Stomach (tissue), 9 donors: ENCODE measurements around the gene PCDHA6. TPM values are rescaled to one million over a fixed set of nuclear protein-coding genes. Genes with fewer than 3 reads are reported as not detected.
"Not testable (repeated sequence)": the region's sequence is repeated elsewhere in the genome, so short reads cannot be mapped to it uniquely, and the experiment has no call there.

Experiments
- DNase-seq, 2 donors: peaks; one replicate each; pipeline versions ENCODE4 v3.0.0 to v3.0.0-alpha.2; 2013 to 2019
- H3K27ac ChIP-seq, 5 donors: fragments of 200-600 bp in 4 of 5; sonication (generic) in 4 of 5; one replicate each; pipeline ENCODE4 v1.5.1; 2013 to 2019; ENCODE audit warnings: mild to moderate bottlenecking in 1 of 5, moderate library complexity in 1 of 5
- H3K27me3 ChIP-seq, 3 donors: fragments of 200-600 bp; sonication (generic); one replicate each; pipeline ENCODE4 v1.5.1; 2017 to 2019; ENCODE audit warnings: mixed run types in 1 of 3
- H3K36me3 ChIP-seq, 4 donors: fragments of 200-600 bp; sonication (generic); 1 replicate in 3 of 4; 2 replicates in 1 of 4; pipeline ENCODE4 v1.5.1; 2016 to 2019
- H3K4me1 ChIP-seq, 4 donors: fragments of 200-600 bp; sonication (generic); one replicate each; pipeline ENCODE4 v1.5.1; 2016 to 2019
- H3K4me3 ChIP-seq, 4 donors: fragments of 200-600 bp; sonication (generic) in 3 of 4; one replicate each; pipeline ENCODE4 v1.5.1; 2016 to 2019; ENCODE audit warnings: mild to moderate bottlenecking in 1 of 4
- H3K9me3 ChIP-seq, 4 donors: fragments of 200-600 bp; sonication (generic); one replicate each; pipeline ENCODE4 v1.5.1; 2016 to 2019
- EP300 ChIP-seq: sonication (generic); formaldehyde crosslinking; IDR thresholded peaks from one replicate; pipeline ENCODE4 v1.6.1; 2017; ENCODE audit warnings: antibody characterized with exemption
- POLR2A ChIP-seq, 4 donors: fragments of 450-650 bp; IDR thresholded peaks; one replicate each; pipeline ENCODE4 v1.6.1; 2016; ENCODE audit warnings: antibody characterized with exemption in 4 of 4, control low read depth in 2 of 4, mild to moderate bottlenecking in 1 of 4, moderate library complexity in 1 of 4
- POLR2AphosphoS5 ChIP-seq, 3 donors: sonication (generic); formaldehyde crosslinking; IDR thresholded peaks; one replicate each; pipeline ENCODE4 v1.6.1; 2016; ENCODE audit warnings: antibody characterized with exemption in 3 of 3
- WGBS, 5 donors: extraction: QIAGEN DNeasy Blood & Tissue Kit in 3 of 5; methylation state at CpG; one replicate each; pipeline versions ENCODE4 v1.1.5 to v1.1.7; 2013 to 2018; 5-methylcytosine and 5-hydroxymethylcytosine counted together
- intact Hi-C: fragments of 100-400 bp; cut with DNase I; formaldehyde crosslinking; loops from one replicate; pipeline ENCODE4 v1.15.1; 2023; ENCODE audit warnings: low total_unique reads
- polyA plus RNA-seq, 3 donors: library from polyadenylated mRNA; stranded (reverse); fragments of 200-250 nt; gene quantifications; one replicate each; pipeline ENCODE4 v1.2.3, GENCODE V29; 2013
- total RNA-seq, 5 donors: library from RNA; depleted of rRNA; stranded (reverse); fragments of >200 nt; gene quantifications; one replicate each; pipeline versions ENCODE4 v1.1.0 to v1.2.3, GENCODE V29; 2014 to 2016
- TF ChIP-seq, protein P1 (sequence below), 7 experiments: fragments of 450-650 bp in 4 of 7; fragments of 200-600 bp in 3 of 7; sonication (generic) in 3 of 7; IDR thresholded peaks; one replicate each; pipeline ENCODE4 v1.5.1; 2016 to 2019; ENCODE audit warnings: antibody characterized with exemption in 7 of 7, control low read depth in 2 of 7, mild to moderate bottlenecking in 1 of 7
- donor health status: healthy with polysubstance abuse.
- donor health status: Bipolar disorder and iron deficiency.
- donor health status: healthy.

PCDHA6 gene
- total and polyA plus RNA-seq, 8 donors = 0.06 to 1.2 (median 0.18) TPM; not detected in 3

DNA sequence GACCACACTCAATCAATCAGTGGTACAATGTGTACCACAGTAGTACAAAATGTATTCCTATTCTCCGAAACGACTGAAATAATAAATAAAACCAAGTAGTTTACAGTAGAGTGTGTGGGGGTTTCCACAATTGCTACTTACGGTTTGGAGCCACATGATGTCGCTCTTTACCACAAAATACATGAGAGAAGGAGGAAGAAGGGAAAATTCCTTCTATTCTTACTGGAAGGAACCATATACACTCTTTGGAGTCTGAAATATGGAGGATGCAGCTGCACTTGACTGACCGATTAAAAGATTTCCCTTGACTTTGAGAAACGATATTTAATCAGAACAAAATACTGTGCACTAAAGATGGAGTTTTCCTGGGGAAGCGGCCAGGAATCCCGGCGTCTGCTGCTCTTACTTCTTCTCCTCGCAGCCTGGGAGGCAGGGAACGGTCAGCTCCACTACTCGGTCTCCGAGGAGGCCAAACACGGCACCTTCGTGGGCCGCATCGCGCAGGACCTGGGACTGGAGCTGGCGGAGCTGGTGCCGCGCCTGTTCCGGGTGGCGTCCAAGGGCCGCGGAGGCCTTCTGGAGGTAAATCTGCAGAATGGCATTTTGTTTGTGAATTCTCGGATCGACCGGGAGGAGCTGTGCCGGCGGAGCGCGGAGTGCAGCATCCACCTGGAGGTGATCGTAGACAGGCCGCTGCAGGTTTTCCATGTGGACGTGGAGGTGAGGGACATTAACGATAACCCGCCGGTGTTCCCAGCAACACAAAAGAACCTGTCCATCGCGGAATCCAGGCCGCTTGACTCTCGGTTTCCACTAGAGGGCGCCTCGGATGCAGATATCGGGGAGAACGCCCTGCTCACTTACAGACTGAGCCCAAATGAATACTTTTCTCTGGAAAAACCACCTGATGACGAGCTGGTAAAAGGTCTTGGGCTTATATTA lies 20.7 kb upstream of the PCDHA6 start, which contains the start of gene PCDHA4:
Gene PCDHA4, plus strand, starts transcription at position 235 of the 942 bp plus-strand sequence.
- Histone ChIP-seq H3K36me3 (no peaks in the 10 kb centered on the region), H3K4me3 (peak within 1 kb of the TSS; percentile 19 to 31 (median 26)), H3K9me3 (peaks cover 17 to 77% (median 57%) of the 10 kb centered on the region in 4 donors), H3K27me3 (peaks cover 0 to 42% (median 3%) of the 10 kb centered on the region in 3 donors), H3K27ac (no peak within 1 kb of the TSS), H3K4me1 (no peaks in the 10 kb centered on the region)
- peak in 1 of 2 donors; percentile 24 for DNase-seq
- intact Hi-C loops = no loop called here
- no peak for TF ChIP-seq EP300
- TF ChIP-seq, protein P1, sequence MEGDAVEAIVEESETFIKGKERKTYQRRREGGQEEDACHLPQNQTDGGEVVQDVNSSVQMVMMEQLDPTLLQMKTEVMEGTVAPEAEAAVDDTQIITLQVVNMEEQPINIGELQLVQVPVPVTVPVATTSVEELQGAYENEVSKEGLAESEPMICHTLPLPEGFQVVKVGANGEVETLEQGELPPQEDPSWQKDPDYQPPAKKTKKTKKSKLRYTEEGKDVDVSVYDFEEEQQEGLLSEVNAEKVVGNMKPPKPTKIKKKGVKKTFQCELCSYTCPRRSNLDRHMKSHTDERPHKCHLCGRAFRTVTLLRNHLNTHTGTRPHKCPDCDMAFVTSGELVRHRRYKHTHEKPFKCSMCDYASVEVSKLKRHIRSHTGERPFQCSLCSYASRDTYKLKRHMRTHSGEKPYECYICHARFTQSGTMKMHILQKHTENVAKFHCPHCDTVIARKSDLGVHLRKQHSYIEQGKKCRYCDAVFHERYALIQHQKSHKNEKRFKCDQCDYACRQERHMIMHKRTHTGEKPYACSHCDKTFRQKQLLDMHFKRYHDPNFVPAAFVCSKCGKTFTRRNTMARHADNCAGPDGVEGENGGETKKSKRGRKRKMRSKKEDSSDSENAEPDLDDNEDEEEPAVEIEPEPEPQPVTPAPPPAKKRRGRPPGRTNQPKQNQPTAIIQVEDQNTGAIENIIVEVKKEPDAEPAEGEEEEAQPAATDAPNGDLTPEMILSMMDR (IDR thresholded peaks at IDR 0.05) = peak in 2 of 7 experiments; percentile 27 to 28
- WGBS, 5 donors = 20 to 29% (median 25%) methylated on average over 31 to 42 of the region's 47 CpGs

DNA sequence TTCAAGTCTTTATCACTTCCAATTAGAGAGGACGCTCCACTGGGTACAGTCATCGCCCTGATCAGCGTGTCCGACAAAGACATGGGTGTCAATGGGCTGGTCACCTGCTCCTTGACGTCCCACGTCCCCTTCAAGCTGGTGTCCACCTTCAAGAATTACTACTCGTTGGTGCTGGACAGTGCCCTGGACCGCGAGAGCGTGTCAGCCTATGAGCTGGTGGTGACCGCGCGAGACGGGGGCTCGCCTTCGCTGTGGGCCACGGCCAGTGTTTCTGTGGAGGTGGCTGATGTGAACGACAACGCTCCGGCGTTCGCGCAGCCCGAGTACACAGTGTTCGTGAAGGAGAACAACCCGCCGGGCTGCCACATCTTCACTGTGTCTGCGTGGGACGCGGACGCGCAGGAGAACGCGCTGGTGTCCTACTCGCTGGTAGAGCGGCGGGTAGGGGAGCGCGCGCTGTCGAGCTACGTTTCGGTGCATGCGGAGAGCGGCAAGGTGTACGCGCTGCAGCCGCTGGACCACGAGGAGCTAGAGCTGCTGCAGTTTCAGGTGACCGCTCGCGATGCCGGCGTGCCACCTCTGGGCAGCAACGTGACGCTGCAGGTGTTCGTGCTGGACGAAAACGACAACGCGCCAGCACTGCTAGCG lies 19.4 kb upstream of the PCDHA6 start:
- H3K36me3 ChIP-seq, intact Hi-C loops, H3K4me3 ChIP-seq, H3K27ac ChIP-seq, H3K4me1 ChIP-seq, DNase-seq: not testable (repeated sequence)
- H3K9me3 ChIP-seq = peaks cover 5 to 75% (median 44%) of the 10 kb centered on the region in 4 donors
- 60 to 72% (median 64%) methylated on average over 58 to 62 of the region's 62 CpGs for WGBS, 5 donors
- peaks cover 0 to 29% (median 0%) of the 10 kb centered on the region in 3 donors for H3K27me3 ChIP-seq

DNA sequence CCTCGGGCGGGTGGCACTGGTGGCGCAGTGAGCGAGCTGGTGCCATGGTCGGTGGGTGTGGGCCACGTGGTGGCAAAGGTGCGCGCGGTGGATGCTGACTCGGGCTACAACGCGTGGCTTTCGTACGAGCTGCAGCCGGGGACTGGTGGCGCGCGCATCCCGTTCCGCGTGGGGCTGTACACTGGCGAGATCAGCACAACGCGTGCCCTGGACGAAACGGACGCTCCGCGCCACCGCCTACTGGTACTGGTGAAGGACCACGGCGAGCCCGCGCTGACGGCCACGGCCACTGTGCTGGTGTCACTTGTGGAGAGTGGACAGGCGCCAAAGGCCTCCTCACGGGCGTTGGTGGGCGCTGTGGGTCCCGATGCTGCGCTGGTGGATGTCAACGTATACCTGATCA lies 18.9 kb upstream of the PCDHA6 start:
- H3K27ac ChIP-seq = no peak overlapping the region
- 67 to 76% (median 70%) methylated on average over 9 to 43 of the region's 43 CpGs for WGBS, 5 donors
- intact Hi-C loops = no loop called here
- no peaks in the 10 kb centered on the region for H3K4me1 ChIP-seq
- peaks cover 0 to 28% (median 0%) of the 10 kb centered on the region in 3 donors for H3K27me3 ChIP-seq
- H3K36me3 ChIP-seq = no peaks in the 10 kb centered on the region
- no peak overlapping the region for H3K4me3 ChIP-seq
- no peak for DNase-seq
- TF ChIP-seq EP300 = no peak
- TF ChIP-seq, protein P1 (IDR thresholded peaks at IDR 0.05) = no peak
- no peak for TF ChIP-seq POLR2AphosphoS5 (IDR thresholded peaks at IDR 0.05)
- no peak for TF ChIP-seq POLR2A (IDR thresholded peaks at IDR 0.05)
- H3K9me3 ChIP-seq = peaks cover 4 to 74% (median 45%) of the 10 kb centered on the region in 4 donors

DNA sequence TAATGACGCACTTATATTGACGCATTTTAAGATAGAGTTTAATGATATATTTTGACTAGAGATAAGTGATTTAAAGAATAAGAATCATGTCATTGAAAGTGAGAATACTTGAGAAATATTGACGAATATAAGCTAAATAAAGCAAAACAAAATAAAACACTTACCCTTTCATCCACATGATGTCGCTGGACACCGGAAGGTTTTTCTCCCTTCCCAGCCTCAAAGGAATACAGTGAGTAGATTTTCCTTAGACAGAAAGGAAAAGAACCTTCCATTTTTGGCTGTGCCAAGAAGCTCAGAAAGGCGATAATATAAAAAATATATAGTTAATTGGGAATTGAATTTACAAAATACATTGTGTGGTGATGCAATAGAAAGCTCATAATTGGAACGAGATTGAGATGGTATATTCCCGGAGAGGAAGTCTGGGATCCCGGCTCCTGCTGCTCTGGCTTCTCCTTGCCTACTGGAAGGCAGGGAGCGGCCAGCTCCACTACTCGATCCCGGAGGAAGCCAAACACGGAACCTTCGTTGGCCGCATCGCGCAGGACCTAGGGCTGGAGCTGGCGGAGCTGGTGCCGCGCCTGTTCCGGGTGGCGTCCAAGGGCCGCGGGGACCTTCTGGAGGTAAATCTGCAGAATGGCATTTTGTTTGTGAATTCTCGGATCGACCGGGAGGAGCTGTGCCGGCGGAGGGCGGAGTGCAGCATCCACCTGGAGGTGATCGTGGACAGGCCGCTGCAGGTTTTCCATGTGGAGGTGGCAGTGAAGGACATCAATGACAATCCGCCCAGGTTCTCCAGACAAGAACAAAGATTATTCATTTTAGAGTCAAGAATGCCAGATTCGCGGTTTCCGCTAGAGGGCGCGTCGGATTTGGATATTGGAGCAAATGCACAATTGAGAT lies 6.1 kb upstream of the PCDHA6 start, which contains the start of gene PCDHA5:
Gene PCDHA5, plus strand, starts transcription at position 239 of the 906 bp plus-strand sequence.
- peaks cover 0 to 55% (median 48%) of the 10 kb centered on the region in 4 donors for H3K9me3 ChIP-seq
- H3K27ac ChIP-seq = no peak within 1 kb of the TSS
- H3K4me1 ChIP-seq = no peaks in the 10 kb centered on the region
- intact Hi-C loops = no loop called here
- no peak for TF ChIP-seq POLR2A (IDR thresholded peaks at IDR 0.05)
- TF ChIP-seq, protein P1 (IDR thresholded peaks at IDR 0.05) = peak in 2 of 7 experiments; percentile 8 to 18
- peaks cover 0 to 33% (median 0%) of the 10 kb centered on the region in 3 donors for H3K27me3 ChIP-seq
- no peaks in the 10 kb centered on the region for H3K36me3 ChIP-seq
- WGBS, 5 donors = 27 to 38% (median 30%) methylated on average over 38 to 39 of the region's 39 CpGs
- DNase-seq = peak in 1 of 2 donors; percentile 14
- peak within 1 kb of the TSS in 2 of 4 donors; percentile 6 to 19 for H3K4me3 ChIP-seq
